NT2/D1 (cell line): ENCODE results near the gene MYO7B.

Source experiments
- SUZ12 ChIP-seq: IDR thresholded peaks from 2 replicates; pipeline ENCODE4 v1.6.1; 2011; ENCODE audit not compliant: insufficient read length, insufficient read depth; ENCODE audit errors: extremely low read depth
- YY1 ChIP-seq: IDR thresholded peaks from 2 replicates; pipeline ENCODE4 v1.6.1; 2011; ENCODE audit not compliant: insufficient read length, insufficient read depth
- ZNF274 ChIP-seq: IDR thresholded peaks from 2 replicates; pipeline ENCODE4 v1.6.1; 2011; ENCODE audit warnings: mild to moderate bottlenecking, low read depth, low read length

GRCh38 chr2:127596311-127597045 is 61.0 kb downstream of the MYO7B start:
- TF ChIP-seq SUZ12: no peak
- TF ChIP-seq YY1: no peak
- TF ChIP-seq ZNF274: no peak
